Vagina (tissue), 2 donors: ENCODE data around the gene CUBN.

Source experiments
- CTCF ChIP-seq, 3 experiments: fragments of 450-650 bp in 2 of 3; fragments of 200-600 bp in 1 of 3; sonication (generic) in 1 of 3; IDR thresholded peaks; one replicate each; pipeline ENCODE4 v1.5.1; 2017 to 2019; ENCODE audit warnings: antibody characterized with exemption in 3 of 3, mild to moderate bottlenecking in 2 of 3, moderate library complexity in 2 of 3
- POLR2A ChIP-seq, 2 donors: fragments of 450-650 bp; IDR thresholded peaks; one replicate each; pipeline ENCODE4 v1.6.1; 2017; ENCODE audit warnings: antibody characterized with exemption in 2 of 2, mild to moderate bottlenecking in 2 of 2, moderate library complexity in 2 of 2
- POLR2AphosphoS5 ChIP-seq, 2 donors: sonication (generic); formaldehyde crosslinking; IDR thresholded peaks; one replicate each; pipeline ENCODE4 v1.9.0; 2017; ENCODE audit warnings: antibody characterized with exemption in 2 of 2, mild to moderate bottlenecking in 2 of 2, low read depth in 1 of 2; ENCODE audit not compliant: insufficient read depth in 1 of 2

GRCh38 chr10:17177014-17177413 is 47.4 kb upstream of the CUBN start:
- TF ChIP-seq CTCF (IDR thresholded peaks at IDR 0.05), result no peak
- TF ChIP-seq POLR2AphosphoS5 (IDR thresholded peaks at IDR 0.05; ENCODE audit: insufficient read depth in 1 of 2, low read depth in 1 of 2), result no peak
- TF ChIP-seq POLR2A (IDR thresholded peaks at IDR 0.05), result no peak
